GM21737 (cell line): ENCODE results near the gene WBP1.

Experiments
- ATAC-seq: cut with Tn5 transposase; IDR thresholded peaks from one replicate; pipeline ENCODE4 v1.9.1; 2021; ENCODE audit warnings: mild to moderate bottlenecking, moderate library complexity; ENCODE audit not compliant: unreplicated experiment

The WBP1 gene

DNA sequence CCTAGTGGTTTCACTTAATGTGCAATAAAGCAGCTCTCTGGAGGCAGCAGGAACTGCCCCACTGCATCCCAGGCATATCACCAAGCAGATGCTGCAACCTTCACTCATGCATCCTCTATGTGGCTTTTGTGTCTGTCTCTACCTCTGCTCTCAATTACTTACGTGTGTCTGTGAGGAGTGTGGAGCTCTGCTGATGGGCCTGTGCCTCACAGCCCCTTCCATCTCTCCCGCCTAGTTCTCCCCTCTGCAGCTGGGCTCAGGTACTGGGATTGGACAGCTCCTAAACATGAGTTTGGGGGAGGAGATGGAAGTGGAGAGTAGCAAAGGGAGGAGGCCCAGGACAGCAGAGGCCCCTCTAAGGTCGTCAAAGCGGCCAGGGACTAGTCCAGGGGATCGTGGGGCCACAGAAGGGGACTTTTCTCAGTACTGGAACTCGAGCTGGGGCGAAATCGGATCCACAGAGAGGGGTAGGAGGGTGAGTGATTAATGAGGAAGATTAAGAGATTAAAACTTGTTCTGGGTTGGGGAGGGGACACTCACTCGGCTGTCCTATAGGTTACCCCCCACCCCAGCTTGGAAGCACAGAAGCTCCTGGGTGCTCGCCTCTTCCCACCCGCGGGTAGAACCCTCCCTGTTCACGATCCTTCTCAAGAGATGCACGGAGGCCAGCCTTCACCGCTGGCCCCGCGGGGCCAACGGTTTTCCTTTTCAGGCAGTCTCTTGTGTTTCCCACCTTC lies 43.3 kb downstream of the WBP1 start:
- no peak for ATAC-seq

DNA sequence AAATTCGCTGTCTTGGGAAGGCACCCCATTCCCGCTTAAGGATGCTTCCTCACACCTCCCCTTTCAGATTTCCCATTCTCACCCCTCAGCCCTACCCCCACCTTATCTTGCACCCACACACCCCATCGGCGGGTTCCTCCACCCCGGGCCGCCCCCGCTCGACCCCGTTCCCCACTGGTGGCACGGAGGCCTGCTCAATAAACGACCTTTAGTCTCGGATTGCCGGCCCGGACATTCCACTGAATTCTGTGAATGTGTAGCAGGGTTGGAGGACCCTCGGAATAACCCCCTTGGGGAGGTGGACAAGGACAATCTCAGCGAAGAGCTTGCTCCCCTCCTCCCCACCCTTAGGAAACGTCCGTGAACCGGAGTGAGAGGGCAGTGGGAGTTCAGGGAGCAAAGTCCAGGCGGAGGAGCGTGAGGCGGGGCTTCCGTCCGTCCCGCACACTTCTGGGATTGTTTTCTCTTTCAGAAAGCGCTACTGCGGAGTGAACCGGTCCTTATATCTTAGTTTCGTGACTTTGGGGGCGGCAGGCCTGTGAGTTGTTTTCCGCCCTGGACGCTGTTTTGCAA lies 44.0 kb downstream of the WBP1 start:
- ATAC-seq, result no peak

DNA sequence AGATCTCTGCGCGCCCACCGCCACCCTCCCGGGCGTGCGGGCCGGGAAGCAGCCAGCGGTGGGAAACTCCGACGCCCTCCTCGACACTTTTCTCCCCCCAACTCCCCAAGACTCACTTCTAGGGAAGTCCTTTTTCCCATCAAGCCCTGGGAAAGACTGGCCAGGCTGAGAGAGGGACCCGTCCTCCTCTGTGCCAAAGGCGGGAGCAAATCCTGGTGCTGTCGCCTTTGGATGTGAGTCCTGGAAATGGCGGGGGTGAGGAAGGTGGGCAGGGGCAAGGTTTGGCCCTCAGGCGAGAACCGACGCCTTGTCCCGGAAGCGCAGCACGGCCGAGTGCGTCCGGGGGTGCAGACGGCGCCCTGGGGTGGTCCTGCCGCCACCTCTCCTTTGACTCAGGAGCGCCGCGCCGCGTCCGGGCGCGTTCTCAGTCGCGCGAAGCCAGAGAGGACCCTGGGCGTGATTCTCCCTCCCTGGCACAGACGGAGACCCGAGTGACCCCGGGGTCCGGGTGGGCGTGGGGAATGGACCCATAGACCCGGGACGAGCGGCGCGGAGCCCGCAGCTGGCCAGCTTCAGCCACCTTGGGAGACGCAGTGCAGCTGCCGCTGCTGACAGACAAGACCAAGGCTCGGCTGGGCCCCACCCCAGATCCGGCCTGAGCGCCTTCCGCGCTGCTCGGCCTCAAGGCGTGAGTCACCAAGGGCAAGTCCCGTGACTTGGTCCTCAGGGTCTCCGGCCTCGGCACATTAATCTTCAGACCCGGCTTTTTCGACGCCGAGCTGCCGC lies 44.7 kb downstream of the WBP1 start:
- peak; percentile 39 for ATAC-seq

DNA sequence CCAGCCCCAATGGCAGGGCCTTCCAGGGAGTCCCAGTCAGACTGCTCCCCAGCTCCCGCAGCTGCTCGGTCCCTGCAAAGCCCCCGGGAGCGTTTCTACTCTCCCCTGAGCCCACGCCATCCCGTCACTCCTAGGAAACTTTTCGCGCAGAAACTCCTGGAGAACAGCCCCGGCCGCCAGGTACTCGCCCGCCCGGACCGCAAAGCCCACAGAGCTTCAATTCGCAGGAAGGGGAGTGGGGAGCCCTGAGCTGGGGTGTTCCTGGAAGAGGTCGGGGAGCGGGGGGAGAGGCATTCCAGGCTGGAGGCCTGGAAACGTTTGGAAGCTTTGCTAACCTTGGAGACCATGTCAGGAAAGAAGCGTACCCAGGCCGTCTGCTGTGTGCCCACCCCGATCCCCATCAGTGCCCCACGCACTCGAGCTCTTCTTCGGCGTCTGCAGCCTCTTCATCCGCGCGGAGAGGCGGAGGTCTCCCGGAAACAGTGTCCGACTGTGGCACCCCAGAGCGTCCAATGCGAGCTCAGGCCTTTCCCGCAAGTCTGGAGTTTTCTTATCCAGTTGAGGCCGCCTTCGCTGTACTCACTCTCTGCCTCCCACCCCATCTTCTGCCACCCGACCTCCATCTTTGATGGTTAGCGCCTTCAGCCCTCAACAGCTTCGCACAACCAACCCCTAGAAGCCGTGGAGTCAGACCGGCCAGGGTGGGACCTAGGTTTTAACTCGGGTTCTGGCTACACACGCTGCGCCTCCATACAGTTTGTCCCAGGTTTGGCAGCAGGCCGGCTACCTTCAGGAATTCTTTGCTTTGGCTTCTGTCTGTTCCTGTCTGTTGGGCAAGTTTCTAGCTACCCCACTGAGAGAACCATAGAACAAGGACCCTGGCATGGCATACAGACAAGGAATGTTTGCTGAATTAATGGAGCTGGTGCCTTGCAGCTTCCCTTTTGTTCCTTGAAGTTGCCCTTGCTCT lies 45.6 kb downstream of the WBP1 start:
- no peak for ATAC-seq

DNA sequence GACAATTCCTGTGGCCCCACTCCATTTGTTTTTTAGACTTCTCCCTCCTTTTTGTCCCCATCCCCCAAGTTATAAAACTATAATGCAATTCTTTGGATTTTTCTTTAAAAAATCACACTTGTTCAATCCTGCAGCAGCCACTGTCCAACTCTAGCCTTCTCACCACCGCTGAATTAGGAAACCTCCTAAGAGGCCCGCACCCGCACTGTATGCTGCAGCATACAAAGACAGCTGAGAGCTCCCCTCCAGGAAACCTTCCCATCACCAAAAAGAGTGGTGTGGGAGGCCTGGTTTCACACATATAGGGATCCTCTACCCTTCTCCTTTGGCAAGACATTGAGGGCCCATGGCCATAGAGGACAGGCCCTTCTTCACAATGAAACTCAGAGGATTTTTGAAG lies 46.4 kb downstream of the WBP1 start:
- no peak for ATAC-seq

DNA sequence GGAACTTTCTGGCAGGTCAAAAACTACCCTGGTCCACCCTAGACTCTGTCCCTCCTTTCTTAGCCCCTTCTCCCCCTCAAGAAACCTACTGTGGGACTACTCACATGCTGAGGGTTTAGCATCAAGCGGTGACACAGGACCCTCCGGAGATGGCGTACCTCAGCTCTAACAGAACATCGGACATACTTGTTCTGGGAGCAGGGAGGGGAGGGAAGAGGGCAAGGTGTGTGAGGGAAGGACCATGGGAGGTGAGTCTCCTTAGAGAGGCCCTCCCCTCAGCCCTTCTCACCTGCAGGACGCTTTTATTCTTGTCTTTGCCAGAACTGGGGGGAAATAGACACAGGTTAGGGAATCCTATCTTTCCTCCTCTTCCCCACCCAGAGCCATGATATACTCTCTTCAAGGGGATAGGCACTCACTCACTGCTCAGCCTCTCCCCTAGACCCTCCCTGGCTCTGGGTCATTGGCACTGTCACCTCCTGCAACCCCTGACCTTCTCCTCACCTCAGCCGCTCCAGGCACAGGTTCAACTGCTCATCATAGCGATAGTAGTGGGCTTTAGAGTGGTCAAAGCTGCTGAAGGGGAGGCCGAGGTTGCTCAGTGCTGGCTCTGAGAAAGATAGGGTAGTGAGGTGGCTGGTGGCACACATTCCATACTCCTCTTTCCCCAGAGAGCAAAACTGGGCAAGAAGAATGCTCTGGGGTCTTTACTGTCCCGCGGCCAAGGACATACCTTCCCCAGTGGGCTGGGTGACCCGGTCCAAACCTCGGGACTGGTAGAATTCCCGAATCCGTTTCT lies 47.4 kb downstream of the WBP1 start:
- ATAC-seq, result no peak

DNA sequence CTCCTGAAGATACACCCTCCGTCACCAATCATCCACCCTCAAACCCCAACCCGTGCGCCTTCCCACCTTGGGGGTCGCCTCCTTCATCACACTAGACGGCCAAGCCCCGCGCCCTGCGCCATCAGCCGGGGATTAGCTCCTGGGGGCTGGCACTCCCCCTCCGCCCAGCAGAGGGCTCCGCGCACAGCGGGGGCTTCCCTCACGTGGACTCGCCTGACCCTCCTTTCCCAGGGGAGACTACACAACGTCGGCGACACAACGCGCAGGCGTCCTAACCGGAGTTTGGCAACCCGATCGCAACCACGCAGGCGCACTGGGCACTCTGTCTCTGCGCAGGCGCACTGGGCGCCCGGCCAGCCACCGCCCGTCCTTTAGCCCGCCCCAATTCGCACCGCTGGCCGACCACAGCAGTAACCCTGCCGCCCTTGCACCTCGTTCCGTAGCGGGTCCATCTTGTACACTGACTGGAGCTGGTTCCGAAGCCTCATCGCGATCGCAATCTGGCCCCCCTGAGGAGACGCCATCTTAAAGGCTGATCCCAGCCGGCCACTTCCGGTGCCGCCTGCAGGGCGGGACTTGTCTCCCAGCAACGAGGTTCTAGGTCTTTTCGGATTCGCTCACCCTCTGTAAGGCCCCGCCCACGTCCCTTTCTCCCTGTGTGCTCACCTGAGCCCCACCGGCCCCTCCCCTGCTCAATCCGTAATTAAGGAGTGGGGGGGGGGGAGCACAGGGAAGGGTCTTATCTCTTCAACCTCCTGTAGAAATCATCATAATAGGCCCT lies 49.1 kb downstream of the WBP1 start, which contains the start of gene PCGF1:
Gene PCGF1, minus strand, starts transcription at position 551 of the 781 bp plus-strand sequence. Its CDS starts 27 bp downstream, at position 524.
- peak; percentile 84 for ATAC-seq

DNA sequence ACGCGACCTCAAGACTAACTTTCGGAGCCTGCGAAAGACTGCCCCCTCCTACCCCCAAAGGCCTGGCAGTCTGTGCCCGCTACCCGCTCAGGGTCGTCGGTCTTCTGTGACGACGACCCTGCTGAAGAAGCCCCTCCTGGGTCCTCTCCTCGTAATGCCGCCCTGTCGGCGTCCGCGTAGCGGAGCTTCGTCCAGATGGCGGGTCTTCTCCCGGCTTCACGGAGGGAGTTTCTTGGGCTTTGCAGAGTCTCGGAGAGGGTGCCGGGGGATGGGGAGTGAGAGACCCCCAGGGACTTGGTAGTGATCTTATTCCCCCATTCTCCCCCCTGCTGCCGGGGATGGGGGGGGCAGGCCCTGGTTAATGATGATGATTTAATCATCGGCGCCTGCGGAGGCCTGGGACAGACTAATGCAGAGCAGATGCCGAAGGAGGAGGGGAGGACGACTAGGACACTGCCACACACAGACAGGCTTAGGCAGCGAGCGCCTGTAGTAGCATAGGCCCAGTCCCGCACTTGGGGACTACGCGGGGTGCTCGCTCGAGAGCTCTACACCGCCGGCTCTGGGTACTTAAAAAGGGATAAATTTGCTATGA lies 49.8 kb downstream of the WBP1 start:
- peak; percentile 5 for ATAC-seq

DNA sequence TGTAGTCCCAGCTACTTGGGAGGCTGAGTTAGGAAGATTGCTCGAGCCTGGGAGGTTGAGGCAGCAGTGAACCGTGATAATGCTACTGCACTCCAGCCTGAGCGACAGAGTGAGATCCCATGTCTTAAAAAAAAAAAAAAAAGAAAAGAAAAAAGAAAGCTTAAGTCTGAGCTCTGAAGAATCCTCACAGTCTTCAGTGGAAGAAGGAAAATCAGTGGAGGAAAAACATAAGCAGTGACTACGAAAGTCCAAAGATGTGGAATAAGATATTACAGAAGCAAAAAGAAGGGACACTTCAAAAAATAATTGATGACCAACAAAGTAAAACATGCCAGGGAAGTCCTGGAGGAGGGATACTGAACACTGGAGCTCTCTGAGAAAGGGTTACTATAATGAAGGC lies 52.0 kb downstream of the WBP1 start:
- no peak for ATAC-seq
